ENCODE data around the gene PIM3.

Gene PIM3

GRCh38 chr22:49962751-49963646, 2.4 kb downstream of the PIM3 start:
- no peak for DNase-seq
- in situ Hi-C loops (cut with MboI; ENCODE audit: low pct_unique_long_range_greater_than_20kb, low sequenced_read_pairs) = no loop called here

- DNase-seq = no peak
- in situ Hi-C loops (cut with MboI; ENCODE audit: low pct_unique_long_range_greater_than_20kb, low sequenced_read_pairs) = no loop called here
These were observed 3.1 kb downstream of the PIM3 start for GRCh38 chr22:49963647-49964026.

DNA sequence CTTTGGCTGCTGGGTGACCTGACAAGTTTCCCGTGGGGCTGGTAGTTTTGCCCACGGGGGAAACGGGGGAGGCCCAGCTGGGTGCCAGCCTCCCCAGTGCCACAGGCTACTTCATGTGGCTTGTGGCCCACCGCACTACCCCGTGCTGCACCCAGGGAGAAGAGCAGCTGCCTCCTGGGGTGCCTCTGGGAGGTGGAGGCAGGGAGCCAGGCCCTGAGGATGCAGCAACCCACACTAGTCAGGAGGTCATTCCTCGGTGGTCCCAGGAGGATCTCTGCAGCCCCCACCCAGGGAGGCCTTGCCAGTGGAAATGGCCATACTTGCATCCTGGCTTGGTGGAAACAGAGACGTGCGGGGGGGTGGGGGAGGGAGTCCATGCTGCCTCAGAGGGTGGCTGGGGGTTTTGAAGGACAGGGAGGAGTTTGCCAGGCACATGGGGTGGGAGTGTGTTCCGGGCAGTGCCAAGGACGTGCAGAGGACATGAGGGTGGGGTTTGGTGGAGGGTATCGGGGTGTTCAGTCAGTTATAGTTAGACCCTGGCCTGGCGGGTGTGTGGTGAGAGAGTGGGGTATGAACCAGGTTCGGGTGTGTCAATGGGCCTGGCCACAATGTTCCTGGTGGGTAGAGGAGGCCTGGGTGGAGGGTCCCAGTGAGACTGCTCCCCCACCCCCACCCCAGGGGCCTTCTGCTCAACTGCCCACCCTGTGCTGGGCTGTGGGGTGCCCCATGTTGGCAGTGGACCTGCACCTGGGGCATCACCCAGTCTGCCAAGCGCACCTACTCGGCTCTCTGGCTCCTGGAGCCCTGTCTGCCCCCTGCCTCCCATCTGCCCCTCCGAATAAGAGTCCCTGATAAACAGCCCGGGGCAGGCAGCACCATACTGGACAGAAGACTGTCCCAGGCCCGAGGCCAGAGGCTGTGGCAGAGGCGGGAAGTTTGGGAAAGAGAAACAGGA, 3.8 kb downstream of the PIM3 start:
- no peak for DNase-seq

GRCh38 chr22:49965091-49966040, 4.8 kb downstream of the PIM3 start:
- in situ Hi-C loops (cut with MboI; ENCODE audit: low pct_unique_long_range_greater_than_20kb, low sequenced_read_pairs) = no loop called here

More for the DNA sequence above, 3.8 kb downstream of the PIM3 start:
- in situ Hi-C loops (cut with MboI; ENCODE audit: low pct_unique_long_range_greater_than_20kb, low sequenced_read_pairs) = no loop called here

GRCh38 chr22:49966041-49966773, 5.6 kb downstream of the PIM3 start:
- no peak for DNase-seq
- in situ Hi-C loops (cut with MboI; ENCODE audit: low pct_unique_long_range_greater_than_20kb, low sequenced_read_pairs) = no loop called here

More at GRCh38 chr22:49965091-49966040, 4.8 kb downstream of the PIM3 start:
- DNase-seq = no peak

DNA sequence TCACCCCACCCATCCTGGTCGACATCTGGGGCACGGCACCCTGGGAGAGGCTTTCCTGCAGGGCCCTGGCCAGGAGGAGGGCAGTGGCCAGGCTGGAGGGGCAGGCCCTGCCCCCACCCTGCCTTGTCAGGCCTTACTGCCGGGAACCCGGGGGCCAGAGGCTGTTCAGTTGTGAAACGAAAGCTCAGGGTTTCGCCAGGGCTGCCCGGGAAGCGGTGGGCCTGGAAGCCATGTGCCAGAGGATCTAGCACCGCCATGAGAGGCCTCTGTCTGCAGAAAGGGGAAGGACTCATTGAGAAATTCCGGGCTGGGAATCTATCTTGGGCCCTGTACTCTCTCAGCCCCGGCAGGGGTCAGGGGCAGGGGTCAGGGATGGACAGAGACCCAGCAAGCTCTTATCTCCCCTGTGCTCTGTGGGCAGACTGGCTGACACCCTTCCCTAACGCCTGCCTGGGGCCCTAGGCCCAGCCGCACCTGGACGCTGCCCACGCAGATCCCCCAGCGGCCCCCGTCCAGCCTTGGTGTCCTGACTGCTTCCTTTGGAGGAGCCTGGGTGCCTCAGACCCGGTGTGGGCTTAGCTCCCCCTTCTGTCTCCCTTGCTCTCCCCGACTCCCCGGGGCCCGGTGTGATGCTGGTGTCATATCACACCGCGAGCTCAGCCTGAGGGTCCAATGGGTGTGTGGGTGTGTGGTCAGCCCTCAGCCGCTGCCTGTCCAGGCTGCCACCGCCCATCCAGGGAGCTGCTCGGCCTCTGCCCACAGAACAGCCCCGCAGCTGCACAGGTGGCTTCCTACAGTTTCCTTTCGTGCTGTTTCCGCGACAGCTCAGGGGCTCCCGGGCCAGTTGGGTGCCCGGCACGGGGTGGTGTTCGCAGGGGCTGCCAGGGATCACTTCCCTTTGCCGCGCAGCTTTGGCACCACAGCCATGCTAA, 6.5 kb downstream of the PIM3 start:
- in situ Hi-C loops (cut with MboI; ENCODE audit: low pct_unique_long_range_greater_than_20kb, low sequenced_read_pairs) = no loop called here
- DNase-seq = peak; percentile 27

DNA sequence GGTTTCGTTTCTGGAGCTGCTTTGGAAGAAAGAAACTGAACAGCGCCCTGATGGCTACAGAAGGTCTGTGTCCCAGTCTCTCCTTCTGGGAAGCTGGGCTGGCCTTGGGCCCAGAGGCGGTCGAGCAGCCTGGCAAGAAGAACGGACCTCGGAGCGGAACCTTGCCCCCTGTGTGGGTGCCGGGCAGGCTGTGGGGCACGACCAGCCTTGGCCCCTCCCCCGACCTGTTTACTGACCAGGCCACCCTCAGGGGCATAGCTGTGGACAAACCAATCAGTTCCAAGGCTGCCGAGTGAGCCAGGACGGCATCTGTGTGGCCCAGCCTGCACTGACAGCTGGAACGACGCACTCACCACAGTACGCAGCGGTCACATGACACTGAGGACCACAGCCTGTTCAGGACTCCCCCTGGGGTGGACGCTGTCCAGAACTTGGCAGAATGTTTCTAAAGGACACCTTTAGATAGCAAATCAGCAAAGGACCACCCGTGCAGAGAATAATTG, 7.2 kb downstream of the PIM3 start:
- in situ Hi-C loops (cut with MboI; ENCODE audit: low pct_unique_long_range_greater_than_20kb, low sequenced_read_pairs) = no loop called here
- DNase-seq = no peak

- DNase-seq = no peak
- in situ Hi-C loops (cut with MboI; ENCODE audit: low pct_unique_long_range_greater_than_20kb, low sequenced_read_pairs) = no loop called here
These were observed 7.8 kb downstream of the PIM3 start for GRCh38 chr22:49968313-49968830.

DNA sequence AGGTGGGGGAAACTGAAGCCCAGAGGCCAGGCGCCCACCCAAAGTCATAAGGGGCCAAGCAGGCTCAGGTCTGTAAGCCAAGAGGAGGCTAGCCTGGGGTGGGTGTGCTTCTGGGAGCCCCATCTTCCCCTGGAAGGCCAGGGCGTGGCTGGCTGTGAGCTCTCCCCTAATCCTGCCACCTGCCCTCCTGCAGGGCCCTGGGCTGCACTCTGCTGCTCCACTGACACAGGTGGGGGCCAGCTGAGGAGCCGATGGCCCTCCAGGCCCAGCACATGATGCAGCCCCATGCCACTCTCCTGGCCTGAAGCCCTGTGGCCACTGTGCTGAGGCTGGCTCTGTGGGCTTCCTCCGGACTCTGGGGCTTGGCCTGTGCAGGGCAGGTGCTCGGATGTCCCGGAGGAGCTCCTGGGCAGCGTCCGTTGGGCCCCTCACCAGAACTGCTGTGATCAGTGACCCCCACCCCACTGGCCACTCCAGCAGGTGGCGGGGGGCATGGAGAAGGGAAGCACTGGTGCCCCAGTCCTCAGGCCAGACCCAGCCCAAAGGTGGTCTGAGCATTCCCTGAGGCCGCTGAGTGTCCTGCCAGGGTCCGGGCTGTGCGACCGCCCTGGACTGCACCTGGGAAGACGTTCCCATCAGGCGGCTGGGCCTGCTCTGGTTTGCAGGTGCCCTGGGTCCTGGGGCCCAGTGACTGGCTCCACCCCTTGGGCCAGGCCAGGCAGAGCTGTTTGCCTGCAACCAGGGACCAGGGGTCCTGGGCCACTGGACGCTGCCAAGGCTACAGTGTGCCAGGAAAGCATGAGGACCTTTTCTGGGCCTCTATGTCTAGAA, 8.5 kb downstream of the PIM3 start:
- in situ Hi-C loops (cut with MboI; ENCODE audit: low pct_unique_long_range_greater_than_20kb, low sequenced_read_pairs) = no loop called here
- no peak for DNase-seq

- no peak for DNase-seq
- in situ Hi-C loops (cut with MboI; ENCODE audit: low pct_unique_long_range_greater_than_20kb, low sequenced_read_pairs) = no loop called here
These were observed 9.4 kb downstream of the PIM3 start for GRCh38 chr22:49969751-49970527.

- DNase-seq = peak; percentile 98
- in situ Hi-C loops (cut with MboI; ENCODE audit: low pct_unique_long_range_greater_than_20kb, low sequenced_read_pairs) = no loop called here
These were observed 10.1 kb downstream of the PIM3 start for GRCh38 chr22:49970528-49971231.

- in situ Hi-C loops (cut with MboI; ENCODE audit: low pct_unique_long_range_greater_than_20kb, low sequenced_read_pairs) = no loop called here
- no peak for DNase-seq
These were observed 10.9 kb downstream of the PIM3 start for GRCh38 chr22:49971232-49972162.

- in situ Hi-C loops (cut with MboI; ENCODE audit: low pct_unique_long_range_greater_than_20kb, low sequenced_read_pairs) = no loop called here
- no peak for DNase-seq
These were observed 11.8 kb downstream of the PIM3 start for GRCh38 chr22:49972163-49973017.

Data from KBM-7 (cell line).